NCI-H2227 (cell line): ENCODE data around the gene DLL4.
A peak's percentile ranks its signal among the peaks of the same experiment; 100 is the strongest.

Experiments
- DNase-seq: peaks from one replicate; lab custom pipeline; 2025; ENCODE audit not compliant: unreplicated experiment; lab: John Stamatoyannopoulos, UW

DLL4 gene

DNA sequence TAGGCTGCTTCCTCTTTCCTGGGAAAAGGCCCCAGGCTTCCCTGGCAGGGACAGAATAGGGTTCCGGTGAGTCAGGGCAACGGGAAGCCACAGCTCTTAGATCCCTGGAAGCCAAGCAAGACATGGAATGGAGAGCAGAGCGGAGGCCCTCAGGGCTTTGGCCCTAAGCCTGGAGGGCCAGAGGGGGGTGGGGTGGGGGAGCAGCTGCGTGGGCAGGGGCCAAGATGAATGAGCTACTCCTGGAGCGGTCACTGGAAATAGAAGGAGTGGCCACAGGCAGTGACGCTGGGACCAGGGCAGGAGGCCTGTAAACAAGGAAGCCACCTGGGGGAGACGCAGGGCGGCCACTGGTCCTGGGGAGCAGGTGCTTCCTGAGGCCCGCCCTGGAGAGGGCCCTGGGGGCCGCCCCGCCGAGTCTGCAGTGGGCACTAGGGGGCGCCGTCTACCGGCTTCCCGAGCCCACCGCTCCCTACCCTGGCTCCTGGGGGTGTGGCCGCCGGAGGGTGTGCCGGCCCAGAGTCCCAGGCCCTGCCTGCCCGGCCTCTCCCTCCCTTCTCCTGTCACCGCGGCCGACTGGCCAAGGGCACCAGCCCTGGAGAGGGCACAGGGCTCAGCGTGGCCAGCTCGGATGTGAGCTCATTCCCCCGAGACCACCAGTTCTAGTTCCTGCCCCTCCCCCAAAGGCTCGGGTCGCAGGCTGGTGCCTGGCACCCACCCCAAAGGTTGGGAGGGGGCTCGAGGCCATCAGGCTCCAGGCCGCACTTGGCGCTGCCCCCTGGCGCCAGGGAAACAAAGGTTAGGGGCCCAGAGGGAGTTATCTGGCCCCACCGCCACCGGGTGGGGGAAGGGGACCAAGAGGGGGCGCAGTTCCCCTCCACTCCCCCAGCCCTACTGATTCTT lies 22.8 kb upstream of the DLL4 start:
- DNase-seq: peak; percentile 83

DNA sequence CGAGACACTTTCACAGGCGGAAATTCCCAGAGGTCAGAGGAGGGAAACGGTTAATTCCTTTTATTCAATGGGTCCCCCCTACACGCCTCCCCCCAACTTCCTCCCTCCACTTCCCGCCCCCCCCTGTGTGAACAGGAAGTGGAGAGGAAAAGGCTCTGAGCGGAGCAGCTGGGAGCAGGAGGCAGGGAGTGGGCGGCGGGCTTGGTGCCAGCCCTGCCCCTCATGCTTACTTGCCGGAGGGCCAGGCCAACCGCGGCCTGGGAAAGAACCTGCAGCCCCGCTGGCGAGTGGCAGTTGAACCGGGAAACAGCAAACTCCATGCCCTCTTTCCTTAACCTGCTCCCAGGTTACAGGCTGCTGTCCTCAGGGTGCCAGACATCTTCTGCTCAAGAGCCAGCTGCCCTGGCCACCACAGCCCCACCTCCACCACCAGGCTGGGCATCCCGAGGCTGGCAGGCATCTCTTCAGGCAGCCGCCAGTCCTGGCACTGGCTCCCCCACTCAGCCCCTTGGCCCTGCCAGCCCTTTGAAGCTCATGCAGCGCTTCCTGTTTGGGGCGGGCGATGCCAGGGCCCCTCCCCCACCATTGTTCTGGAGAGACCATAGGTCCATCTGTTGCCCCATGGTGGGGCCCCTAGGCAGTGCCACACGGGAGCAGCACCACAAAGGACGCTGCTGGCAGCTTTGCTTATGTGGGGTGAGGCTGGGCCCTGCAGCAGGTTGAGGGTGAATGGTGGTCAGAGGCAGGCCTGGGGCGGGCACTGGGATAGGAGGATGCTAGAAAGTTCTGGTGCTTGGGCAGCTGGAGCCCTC lies 21.9 kb upstream of the DLL4 start:
- peak; percentile 71 for DNase-seq

DNA sequence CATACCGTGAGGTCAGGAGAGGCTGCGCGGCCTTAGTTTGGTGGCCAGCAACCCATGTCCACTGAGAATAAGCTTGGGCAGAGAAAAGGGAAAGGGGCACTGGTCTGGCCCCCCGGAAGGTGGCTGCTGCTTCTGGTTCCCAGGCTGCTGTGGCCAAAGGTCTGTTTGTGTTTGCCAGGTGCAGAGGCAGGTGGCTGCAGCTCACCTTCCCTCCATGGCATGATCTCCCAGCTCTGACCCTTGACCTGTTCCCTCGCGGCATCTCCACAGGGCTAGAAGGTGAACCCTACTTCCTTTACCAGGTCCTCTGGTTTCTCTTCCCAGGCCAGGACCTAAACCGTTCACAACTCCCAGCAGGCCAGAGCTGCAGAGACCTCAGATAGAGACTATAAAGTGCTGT lies 21.0 kb upstream of the DLL4 start:
- DNase-seq: no peak

DNA sequence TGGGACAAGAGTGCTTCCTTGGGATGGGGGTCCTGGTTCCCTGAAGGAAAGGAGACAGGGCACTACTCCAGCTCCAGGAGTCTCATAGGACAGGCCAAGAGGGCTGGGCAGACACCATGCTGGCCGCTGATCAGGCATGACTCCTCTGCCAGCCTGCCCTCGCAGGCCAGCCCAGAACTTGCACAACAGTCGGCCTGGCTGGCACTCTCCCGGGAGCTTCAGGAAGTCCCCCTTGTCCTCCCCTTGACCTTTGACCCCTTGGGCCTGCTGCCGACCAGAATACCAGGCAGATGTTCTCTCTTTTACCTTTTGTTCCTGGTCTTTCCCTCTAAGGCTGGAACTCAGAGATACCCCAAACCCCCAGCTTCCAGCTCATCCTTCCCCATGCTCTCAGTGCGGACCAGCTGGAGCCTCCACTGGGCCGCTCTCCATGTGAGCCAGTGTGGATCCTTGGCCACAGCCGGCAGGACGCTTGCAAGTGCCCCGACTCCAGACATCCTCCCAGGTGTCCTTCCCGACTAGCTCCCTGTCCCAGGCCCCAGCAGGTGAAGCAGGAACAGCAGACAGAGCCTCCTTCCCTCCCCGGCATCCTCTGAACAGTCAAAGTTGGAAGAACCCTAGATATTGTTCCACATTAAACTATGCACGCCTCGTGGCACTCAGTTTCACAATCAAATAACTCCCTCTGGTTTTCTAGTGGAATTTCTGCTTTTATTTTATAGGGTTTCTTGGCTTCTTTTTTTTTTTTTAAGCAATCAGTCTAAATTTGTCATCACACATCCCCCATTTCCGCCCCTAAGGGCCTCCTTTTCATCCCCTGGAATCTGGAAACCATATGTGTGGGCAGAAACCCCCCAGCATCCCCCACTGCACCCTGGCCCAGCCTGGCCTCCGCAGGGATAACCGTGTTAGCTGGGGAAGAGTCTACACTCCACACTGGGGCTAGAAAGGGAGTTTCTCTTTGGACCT lies 19.2 kb upstream of the DLL4 start:
- DNase-seq: no peak

DNA sequence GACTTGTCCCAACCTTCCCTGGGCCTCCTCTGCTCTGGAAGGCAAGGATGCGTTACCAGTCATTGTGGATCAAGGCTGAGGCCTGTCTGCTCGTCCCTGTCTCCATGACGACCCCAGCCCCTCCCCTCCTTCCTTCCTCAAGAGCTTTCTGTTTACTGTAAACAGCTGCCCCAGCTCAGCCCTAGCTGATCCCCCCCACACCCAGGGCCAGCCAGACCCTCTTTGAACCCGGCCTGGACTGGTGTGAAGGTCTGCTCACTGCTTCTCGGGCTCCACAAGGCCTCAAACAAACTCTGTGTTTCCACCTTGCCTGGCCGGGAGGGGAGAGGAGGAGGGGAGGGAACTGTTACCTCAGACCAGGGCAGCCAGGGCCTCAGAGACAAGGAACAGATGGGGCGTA lies 18.0 kb upstream of the DLL4 start:
- DNase-seq: peak; percentile 55

DNA sequence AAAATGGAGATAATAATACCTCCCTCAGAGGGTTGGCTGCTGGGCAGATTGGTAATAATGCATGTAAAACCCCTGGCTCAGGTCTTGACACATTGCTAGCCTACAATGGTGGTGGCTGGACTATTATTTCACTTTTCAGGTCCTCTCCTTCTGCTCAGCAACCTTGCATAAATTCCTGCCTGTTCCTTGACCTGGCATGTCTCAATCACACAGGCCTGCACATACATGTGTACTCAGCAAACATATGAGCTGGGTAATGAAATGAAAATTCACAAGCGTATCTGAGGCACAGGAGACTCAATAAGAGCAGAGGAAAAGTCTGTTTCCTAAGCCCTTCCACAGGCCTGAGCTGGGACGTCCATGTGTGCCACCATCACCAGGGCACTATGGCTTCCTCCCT lies 17.4 kb upstream of the DLL4 start:
- DNase-seq: no peak

DNA sequence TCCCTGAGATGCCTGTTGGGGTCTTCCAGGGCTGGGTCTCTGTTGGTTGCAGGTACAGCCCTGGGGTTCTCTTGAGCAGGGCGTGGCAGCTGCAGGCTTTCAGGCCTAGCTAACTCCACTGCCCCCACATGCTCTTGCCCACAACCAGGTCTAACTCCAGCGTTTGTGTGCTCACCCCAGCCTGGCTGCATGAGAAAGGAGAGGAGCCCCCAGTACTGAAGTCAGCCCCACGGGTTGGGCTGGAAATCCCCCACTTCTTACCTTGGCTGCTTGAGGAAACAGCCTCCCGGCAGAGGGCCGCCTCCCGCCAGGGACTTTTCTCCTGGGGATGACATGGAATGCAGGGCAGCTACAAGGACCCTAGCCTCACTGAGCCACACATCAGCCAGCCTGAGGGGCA lies 16.7 kb upstream of the DLL4 start:
- no peak for DNase-seq

DNA sequence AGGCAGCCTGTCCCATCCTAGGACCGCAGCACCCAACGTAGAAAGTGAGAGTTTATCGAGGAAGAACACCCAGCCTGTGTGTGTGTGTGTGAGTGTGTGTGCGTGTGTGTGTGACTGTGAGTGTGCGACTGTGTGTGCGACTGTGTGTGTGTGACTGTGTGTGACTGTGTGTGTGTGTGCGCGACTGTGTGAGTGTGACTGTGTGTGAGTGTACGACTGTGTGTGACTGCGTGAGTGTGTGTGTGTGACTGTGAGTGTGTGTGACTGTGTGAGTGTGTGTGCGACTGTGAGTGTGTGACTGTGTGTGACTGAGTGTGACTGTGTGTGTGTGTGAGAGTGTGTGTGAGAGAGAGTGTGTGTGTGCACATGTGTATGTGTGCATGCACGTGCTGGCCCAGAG lies 15.1 kb upstream of the DLL4 start:
- DNase-seq: no peak

DNA sequence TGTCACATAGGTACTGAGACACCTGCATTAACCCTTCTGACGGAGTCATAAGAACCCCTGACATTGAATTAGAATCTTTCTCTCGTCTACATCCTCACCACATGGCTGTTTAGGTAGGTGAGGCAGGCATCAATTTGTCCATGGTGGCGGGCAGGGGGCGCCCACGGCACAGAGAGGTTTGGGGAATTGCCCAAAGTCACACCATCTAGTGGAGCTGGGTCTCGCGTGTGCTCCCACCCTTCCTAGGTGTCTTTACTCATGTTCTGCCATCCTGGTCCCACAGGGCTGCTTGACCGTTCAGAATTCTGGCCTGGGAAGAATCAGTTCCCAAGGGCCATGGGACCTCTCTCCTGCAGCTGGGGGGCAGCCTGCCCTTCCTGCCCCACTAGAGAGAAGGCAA lies 14.7 kb upstream of the DLL4 start:
- no peak for DNase-seq

DNA sequence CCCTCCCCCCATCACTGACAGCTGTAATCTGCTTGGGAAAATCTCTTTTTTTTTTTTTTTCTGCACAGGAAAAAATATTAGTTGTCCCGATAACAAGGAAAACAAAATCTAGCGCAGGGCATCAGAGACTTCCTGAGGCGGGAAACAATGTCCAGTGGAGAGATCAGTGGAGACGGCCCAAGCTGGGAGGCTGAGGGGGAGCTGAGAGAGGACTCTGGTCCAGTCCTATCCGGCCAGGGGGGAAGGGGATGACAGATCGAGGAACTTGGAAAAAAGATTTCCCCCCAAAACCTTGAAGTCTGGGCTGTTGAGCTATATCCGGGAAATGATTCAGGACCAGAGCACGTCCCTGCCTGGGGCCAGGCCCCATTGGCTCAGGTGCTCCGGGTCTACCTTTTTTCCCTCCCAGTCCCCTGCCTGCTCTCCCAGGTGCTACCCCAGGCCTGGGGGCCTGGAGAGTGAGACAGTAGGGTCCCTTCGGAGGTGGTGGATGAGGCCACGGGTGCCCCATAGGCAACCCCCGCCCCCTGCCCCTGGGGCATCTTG lies 14.0 kb upstream of the DLL4 start:
- no peak for DNase-seq

DNA sequence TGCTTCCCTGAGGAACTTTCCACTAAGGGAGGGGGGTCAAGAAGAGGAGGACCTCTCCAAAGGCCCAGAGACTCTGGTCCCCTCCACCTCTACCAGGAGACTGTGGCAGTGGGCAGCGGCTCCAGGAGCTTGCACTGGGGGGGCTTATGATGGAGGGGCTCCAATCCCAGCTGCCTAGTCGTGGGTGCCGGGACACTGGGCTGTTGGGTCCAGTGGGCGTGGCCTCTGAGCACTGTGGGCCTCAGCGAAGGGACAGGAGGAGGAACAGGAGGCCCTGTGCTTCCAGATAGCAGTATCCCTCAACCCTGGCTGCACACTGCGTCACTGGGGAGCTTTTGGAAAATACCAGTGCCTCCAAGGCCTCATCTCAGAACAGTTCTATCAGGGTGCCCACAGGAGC lies 13.5 kb upstream of the DLL4 start:
- DNase-seq: no peak

DNA sequence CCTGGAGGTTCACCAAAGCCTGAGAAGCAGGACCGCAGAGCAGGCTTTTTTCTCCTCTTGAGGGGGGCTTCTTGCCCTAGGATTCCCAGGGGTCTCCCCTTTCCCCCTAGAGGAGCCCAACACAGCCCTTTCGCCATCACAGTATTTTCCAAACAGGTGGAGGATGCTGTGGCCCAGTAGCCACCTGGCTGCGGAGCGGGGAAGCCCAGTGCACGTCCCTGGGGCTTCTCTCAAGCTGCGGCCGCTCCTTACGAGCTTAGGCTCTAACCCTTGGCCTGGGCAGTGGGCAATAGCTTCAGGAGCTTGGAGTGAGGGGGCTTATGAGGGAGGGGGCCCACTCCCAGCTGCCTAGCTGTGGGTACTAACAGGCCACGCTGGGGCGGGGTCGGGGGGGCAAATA lies 11.6 kb upstream of the DLL4 start:
- no peak for DNase-seq

DNA sequence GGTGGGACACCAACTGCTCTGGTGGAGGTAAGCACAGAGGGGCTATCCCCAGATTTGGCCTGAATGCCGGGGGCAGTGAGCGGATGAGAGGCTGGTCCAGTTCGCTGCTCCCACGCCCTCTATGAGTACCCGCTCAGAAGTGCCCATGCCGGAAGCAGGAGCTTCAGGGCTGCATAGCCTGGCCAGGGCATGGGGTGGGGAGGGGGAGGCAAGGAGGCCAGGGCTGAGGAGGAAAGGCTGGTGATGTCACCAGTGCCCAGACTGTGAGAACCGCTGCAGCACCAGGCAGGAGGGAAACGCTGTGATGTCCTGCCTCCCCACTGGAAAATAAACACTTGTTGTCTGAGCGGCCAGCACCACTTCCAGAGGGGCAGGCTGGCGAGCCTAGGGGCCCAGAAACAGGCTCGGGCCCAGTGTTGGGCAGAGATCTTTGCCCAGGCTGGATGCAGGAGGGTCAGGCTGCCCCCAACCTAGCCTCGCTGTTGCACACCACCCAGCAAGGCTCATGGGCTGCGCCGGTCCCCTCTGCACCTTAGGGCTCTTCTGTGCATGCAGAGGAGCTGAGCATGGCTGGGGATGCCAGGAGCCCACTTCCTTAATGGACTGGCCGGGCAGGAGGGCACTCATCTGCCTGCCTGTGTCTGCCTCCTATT lies 10.9 kb upstream of the DLL4 start:
- DNase-seq: no peak

DNA sequence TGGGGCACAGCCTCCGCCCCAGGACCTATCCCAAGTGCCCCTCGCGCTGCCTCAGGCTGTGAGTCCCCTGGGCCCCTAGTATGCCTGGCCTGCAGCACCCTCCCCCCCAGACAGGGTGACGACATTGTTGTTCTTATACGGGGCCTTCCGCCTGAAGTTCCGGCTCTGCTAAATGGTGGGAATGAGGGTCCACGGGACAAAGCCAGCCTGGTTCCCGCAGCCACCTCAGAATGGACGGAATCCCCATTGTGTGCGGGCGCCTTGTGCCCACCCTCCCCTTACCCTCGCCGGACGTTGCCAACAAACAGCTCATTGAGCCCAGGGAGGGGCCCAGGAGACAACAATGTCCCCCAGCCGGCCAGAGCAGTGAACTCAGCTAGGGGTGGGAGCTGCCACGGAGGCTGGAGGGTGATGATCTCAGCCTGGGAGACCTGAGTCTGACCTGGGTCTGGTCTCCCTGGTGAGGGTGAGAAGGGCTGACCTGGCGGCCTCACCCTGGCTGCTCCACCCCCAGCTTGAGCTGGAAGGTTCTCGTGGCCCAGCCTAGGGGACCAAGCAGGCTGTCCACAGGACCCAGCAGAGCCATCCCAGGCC lies 10.2 kb upstream of the DLL4 start:
- no peak for DNase-seq

DNA sequence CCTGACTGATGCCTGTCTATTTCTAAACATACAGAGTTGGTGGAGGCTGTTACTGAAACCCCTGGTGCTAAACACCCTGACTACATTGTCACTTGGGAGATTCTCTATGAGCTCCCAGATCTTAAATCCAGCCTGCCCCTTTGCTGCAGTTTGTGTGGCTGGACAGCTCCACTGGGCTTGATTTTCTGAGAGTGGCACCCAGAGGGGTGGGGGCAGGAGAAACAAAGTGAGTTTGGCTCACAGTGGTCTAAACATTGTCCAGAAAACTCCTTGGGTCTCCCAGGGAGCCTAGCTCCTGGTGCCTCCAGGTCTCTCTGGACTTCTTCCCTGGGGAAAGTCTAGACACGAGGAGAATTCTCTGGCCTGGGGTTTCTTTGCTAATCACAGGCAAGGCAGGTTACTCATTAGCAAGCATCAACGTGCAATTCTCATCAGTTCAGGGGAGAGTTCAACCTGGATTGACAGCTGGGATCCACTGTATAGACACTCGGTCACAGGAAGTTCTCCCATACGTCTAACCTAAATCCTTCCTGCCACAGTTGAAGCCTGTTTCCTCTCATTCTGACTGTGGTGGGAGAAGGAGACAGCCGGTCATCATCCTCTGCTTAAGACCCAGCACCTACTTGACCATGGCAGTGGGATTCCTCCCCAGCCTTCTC lies 7.1 kb upstream of the DLL4 start:
- DNase-seq: no peak

DNA sequence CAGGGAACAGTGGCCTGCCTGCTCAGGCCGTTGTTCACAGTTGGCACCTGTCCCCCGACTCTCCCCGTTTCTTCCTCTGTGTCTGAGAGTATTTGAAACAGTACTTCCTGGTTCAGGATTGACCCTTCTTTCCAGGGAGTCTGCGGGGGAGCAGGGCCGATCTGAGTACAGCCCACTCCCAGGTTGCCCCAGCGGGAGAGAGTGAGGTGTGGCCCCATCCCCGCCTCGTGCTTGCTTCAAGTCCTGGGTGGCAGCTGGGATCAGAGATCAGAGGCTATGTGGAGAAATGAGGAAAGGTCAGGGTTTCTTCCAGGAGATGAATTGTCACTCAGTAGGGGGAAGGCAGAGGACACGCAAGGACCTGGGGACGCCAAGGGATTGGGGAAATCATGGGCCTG lies 6.5 kb upstream of the DLL4 start:
- DNase-seq: no peak

DNA sequence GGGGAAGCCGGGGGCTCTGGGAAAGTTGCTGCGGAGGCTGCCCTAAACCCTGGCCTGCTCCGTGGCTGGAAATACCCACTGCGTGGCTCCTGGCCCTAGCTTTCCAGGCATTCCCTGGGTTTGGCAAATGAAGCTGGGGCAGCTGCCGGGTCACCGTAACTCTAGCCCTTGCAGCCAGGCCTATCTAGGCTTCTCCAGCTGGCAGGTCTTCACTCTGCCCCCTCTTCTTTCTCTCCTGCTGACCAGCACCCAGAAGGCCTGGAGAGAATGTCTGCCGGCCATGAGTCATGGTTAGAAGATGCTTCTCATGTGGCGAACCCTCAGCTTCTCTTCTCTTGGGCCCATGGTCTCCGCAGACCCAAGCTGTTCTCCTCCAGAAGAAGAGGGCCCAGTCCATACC lies 5.6 kb upstream of the DLL4 start:
- no peak for DNase-seq

DNA sequence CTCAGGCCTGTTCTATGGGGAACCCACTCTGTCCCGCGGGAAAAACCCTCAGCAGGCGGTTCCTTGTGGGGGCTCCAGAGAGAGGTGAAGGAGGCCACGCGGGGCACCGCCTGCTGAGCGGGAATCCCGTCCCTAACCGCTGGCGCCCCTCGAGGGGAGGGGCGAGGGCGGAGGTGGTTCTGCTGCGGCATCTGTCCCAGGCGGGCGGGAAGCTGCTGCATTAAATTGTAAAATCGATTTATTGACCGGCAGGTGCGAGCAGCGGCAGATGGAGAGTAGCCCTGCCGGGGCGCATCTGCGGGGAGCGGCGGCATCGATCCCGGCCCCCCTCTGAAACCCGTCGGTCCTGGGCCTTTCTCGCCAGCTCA lies 3.7 kb upstream of the DLL4 start:
- DNase-seq: peak; percentile 30

DNA sequence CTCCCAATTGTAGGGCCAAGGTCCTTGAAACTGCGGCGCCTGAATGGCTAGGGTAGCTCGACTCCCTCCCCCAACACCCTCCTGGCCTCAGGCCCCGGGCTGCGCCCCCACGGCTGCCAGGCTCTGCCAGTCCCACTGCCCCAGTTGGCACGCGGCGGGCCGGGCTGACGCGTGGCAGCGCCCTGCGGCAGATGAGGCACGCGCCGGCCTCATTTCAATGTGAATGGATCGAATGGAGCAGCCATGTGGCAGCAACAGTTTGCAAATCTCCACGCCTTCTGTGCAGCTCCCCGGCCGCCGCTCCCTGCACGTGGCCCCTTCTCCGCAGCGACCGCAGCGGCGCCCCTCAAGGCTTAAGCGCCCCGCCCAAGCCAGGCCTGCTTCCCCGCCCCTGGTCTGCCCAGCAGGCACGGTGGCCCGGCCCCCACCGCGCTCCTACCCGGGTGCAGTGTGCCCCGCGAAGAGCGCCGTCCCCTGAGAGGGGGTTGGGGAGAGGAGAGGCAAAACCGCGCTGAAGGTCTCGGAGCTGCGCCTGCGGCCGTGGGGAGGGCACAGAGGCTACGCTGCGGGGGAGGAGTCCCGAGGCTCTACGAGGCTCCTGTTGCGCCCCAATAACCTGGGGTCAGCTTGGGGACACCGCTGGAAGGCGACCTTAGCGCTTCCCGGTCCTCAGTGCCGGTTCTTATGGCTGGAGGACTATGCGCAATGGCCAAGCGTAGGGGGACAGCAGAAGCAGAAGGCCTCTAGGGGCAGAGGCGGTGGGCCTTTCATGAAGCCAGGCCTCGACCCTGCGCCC lies 3.1 kb upstream of the DLL4 start:
- DNase-seq: peak; percentile 36
